PC-9 (cell line): ENCODE measurements around the gene SYNJ2.

Source experiments
- EZH2 ChIP-seq: fragments of 200-600 bp; sonication (generic); IDR thresholded peaks from 2 replicates; pipeline ENCODE4 v1.8.0; 2017; ENCODE audit warnings: antibody characterized with exemption, low read depth
- TF ChIP-seq, protein P1 (sequence below): fragments of 200-600 bp; sonication (generic); conservative IDR thresholded peaks from 2 replicates; pipeline ENCODE4 v1.6.1; 2017; ENCODE audit warnings: mixed run types, antibody characterized with exemption, mild to moderate bottlenecking, moderate library complexity

DNA sequence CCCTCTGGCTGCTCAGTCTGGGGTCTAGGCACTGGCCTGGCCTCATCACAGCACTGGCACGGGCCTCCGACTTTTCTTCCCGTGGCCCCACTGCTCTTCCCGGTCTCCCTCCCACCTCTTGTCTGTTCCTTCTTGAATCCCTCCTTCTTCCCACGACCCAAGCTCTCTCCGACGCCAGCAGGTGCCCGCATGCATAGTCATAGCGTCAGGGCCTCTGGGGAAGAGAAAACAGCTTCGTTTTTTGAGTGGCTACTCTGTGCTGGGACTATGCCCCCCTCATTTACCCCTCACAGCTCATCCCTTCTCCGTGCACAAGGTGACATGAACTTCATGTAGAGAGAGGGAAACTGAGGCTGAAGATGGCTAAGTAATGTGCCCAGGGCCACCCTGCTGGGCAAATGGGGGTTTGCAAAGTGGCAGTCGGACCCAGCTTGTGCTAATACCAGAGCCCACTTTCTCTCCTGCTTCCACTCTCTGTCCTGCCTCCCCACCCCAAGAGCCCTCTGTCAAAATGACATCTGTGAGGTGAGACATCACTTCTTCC is 59.2 kb downstream of the SYNJ2 start:
- TF ChIP-seq EZH2 = no peak
- TF ChIP-seq, protein P1, sequence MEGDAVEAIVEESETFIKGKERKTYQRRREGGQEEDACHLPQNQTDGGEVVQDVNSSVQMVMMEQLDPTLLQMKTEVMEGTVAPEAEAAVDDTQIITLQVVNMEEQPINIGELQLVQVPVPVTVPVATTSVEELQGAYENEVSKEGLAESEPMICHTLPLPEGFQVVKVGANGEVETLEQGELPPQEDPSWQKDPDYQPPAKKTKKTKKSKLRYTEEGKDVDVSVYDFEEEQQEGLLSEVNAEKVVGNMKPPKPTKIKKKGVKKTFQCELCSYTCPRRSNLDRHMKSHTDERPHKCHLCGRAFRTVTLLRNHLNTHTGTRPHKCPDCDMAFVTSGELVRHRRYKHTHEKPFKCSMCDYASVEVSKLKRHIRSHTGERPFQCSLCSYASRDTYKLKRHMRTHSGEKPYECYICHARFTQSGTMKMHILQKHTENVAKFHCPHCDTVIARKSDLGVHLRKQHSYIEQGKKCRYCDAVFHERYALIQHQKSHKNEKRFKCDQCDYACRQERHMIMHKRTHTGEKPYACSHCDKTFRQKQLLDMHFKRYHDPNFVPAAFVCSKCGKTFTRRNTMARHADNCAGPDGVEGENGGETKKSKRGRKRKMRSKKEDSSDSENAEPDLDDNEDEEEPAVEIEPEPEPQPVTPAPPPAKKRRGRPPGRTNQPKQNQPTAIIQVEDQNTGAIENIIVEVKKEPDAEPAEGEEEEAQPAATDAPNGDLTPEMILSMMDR = no peak
